ENCODE measurements around the gene TAAR9. TPM values are rescaled to one million over a fixed set of nuclear protein-coding genes. Genes with fewer than 3 reads are reported as not detected.

The TAAR9 gene
- total RNA-seq, 1 experiment from 2014 or later = not detected

GRCh38 chr6:132498638-132499037 lies 39.4 kb upstream of the TAAR9 start:
- H3K27ac Mint-ChIP-seq (ENCODE audit: unreplicated experiment) = no peak overlapping the region
- no peak overlapping the region for H3K4me3 ChIP-seq (ENCODE audit: low read depth, low read length)
- BruUV-seq (replicated peaks) = no TSS peak
- no peaks in the 10 kb centered on the region for H3K27me3 ChIP-seq (replicated peaks; ENCODE audit: control insufficient read depth, insufficient read depth, low read length)
- H3K9me3 Mint-ChIP-seq (ENCODE audit: unreplicated experiment) = no peaks in the 10 kb centered on the region
- TF ChIP-seq, protein P1, sequence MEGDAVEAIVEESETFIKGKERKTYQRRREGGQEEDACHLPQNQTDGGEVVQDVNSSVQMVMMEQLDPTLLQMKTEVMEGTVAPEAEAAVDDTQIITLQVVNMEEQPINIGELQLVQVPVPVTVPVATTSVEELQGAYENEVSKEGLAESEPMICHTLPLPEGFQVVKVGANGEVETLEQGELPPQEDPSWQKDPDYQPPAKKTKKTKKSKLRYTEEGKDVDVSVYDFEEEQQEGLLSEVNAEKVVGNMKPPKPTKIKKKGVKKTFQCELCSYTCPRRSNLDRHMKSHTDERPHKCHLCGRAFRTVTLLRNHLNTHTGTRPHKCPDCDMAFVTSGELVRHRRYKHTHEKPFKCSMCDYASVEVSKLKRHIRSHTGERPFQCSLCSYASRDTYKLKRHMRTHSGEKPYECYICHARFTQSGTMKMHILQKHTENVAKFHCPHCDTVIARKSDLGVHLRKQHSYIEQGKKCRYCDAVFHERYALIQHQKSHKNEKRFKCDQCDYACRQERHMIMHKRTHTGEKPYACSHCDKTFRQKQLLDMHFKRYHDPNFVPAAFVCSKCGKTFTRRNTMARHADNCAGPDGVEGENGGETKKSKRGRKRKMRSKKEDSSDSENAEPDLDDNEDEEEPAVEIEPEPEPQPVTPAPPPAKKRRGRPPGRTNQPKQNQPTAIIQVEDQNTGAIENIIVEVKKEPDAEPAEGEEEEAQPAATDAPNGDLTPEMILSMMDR (IDR thresholded peaks at IDR 0.05; ENCODE audit: insufficient read depth in 1 of 2, low read depth in 1 of 2, low read length in 1 of 2, severe bottlenecking in 1 of 2, unreplicated experiment in 1 of 2) = no peak
- no peaks in the 10 kb centered on the region for H3K27me3 Mint-ChIP-seq (ENCODE audit: insufficient read depth, unreplicated experiment)
- DNase-seq = no peak
- no peaks in the 10 kb centered on the region for H3K9me3 ChIP-seq
- no peak overlapping the region for H3K4me3 Mint-ChIP-seq (ENCODE audit: unreplicated experiment)
- peaks cover 46% of the 10 kb centered on the region for H3K36me3 Mint-ChIP-seq (ENCODE audit: insufficient read depth, unreplicated experiment)
- H3K36me3 ChIP-seq (ENCODE audit: control insufficient read depth, insufficient read depth, low read length) = no peaks in the 10 kb centered on the region
- intact Hi-C loops (cut with micrococcal nuclease; ENCODE audit: unreplicated experiment) = no loop called here
- ChIA-PET POLR2A (no interaction called here), CTCF (no interaction called here)
- no peaks in the 10 kb centered on the region for H3K4me1 ChIP-seq
- H3K4me1 Mint-ChIP-seq (ENCODE audit: low read depth, unreplicated experiment) = peaks cover 9% of the 10 kb centered on the region

DNA sequence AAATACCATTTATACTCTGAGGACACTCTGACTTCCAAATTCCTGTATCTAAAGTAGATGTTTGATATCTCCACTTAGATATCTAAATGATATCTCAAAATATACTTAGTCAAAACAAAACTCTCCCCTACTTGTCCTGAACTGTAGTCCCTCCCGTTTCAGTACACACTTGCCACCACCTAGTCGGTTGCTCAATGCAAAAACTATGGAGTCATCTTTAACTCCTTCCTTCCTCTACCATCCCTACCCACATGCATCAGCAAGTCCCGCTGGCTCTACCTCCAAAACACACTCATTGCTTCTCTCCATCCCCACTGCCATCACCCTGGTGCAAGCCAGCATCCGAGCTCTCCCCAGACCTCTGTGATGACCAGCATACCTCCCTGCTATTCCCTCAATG lies 38.3 kb upstream of the TAAR9 start:
- TF ChIP-seq, protein P1 (IDR thresholded peaks at IDR 0.05; ENCODE audit: insufficient read depth in 1 of 2, low read depth in 1 of 2, low read length in 1 of 2, severe bottlenecking in 1 of 2, unreplicated experiment in 1 of 2) = no peak
- Mint-ChIP-seq H3K9me3 (ENCODE audit: unreplicated experiment) (no peaks in the 10 kb centered on the region), H3K27ac (ENCODE audit: unreplicated experiment) (no peak overlapping the region), H3K4me3 (ENCODE audit: unreplicated experiment) (no peak overlapping the region), H3K4me1 (ENCODE audit: low read depth, unreplicated experiment) (peaks cover 9% of the 10 kb centered on the region), H3K27me3 (ENCODE audit: insufficient read depth, unreplicated experiment) (no peaks in the 10 kb centered on the region), H3K36me3 (ENCODE audit: insufficient read depth, unreplicated experiment) (peaks cover 45% of the 10 kb centered on the region)
- ChIA-PET POLR2A (interaction anchor here (1.0 kb wide), 1 partner anchor 13 kb away, joined by 3 read pairs; the partner anchor contains the start of gene STX7), CTCF (no interaction called here)
- H3K4me1 ChIP-seq = no peaks in the 10 kb centered on the region
- DNase-seq = no peak
- H3K4me3 ChIP-seq (ENCODE audit: low read depth, low read length) = no peak overlapping the region
- no peaks in the 10 kb centered on the region for H3K9me3 ChIP-seq
- no peaks in the 10 kb centered on the region for H3K36me3 ChIP-seq (ENCODE audit: control insufficient read depth, insufficient read depth, low read length)
- H3K27me3 ChIP-seq (replicated peaks; ENCODE audit: control insufficient read depth, insufficient read depth, low read length) = no peaks in the 10 kb centered on the region
- intact Hi-C loops (cut with micrococcal nuclease; ENCODE audit: unreplicated experiment) = no loop called here
- no TSS peak for BruUV-seq (replicated peaks)

GRCh38 chr6:132504757-132505156 lies 33.3 kb upstream of the TAAR9 start:
- BruUV-seq (replicated peaks) = no TSS peak
- Mint-ChIP-seq H3K36me3 (ENCODE audit: insufficient read depth, unreplicated experiment) (peaks cover 46% of the 10 kb centered on the region), H3K9me3 (ENCODE audit: unreplicated experiment) (no peaks in the 10 kb centered on the region), H3K27ac (ENCODE audit: unreplicated experiment) (no peak overlapping the region), H3K27me3 (ENCODE audit: insufficient read depth, unreplicated experiment) (no peaks in the 10 kb centered on the region), H3K4me3 (ENCODE audit: unreplicated experiment) (no peak overlapping the region), H3K4me1 (ENCODE audit: low read depth, unreplicated experiment) (peaks cover 5% of the 10 kb centered on the region)
- intact Hi-C loops (cut with micrococcal nuclease; ENCODE audit: unreplicated experiment) = no loop called here
- TF ChIP-seq, protein P1 (IDR thresholded peaks at IDR 0.05; ENCODE audit: insufficient read depth in 1 of 2, low read depth in 1 of 2, low read length in 1 of 2, severe bottlenecking in 1 of 2, unreplicated experiment in 1 of 2) = no peak
- Histone ChIP-seq H3K27me3 (replicated peaks; ENCODE audit: control insufficient read depth, insufficient read depth, low read length) (no peaks in the 10 kb centered on the region), H3K9me3 (no peaks in the 10 kb centered on the region), H3K4me1 (no peaks in the 10 kb centered on the region), H3K36me3 (ENCODE audit: control insufficient read depth, insufficient read depth, low read length) (no peaks in the 10 kb centered on the region), H3K4me3 (ENCODE audit: low read depth, low read length) (no peak overlapping the region)
- CTCF ChIA-PET = no interaction called here
- POLR2A ChIA-PET = no interaction called here
- DNase-seq = no peak

Data from Caco-2 (cell line).